Measurements from ENCODE around the gene ABHD12B.

The ABHD12B gene

GRCh38 chr14:50947446-50947845, 75.6 kb downstream of the ABHD12B start:
- no peak for TF ChIP-seq CTCF (IDR thresholded peaks at IDR 0.05; ENCODE audit: low read length)
- TF ChIP-seq EZH2 (IDR thresholded peaks at IDR 0.05; ENCODE audit: borderline replicate concordance, low read length), result no peak
- H3K9me3 ChIP-seq (ENCODE audit: low read length), result no peaks in the 10 kb centered on the region
- H3K36me3 ChIP-seq (ENCODE audit: insufficient read depth, low read length), result no peaks in the 10 kb centered on the region
- no peak overlapping the region for H3K4me2 ChIP-seq (ENCODE audit: low read length)
- H3K9me2 ChIP-seq (ENCODE audit: low read depth, low read length), result no peaks in the 10 kb centered on the region
- no peaks in the 10 kb centered on the region for H4K20me1 ChIP-seq (ENCODE audit: insufficient read depth, low read length)
- no peaks in the 10 kb centered on the region for H3F3A ChIP-seq (ENCODE audit: insufficient read depth, low read length)
- H3K79me2 ChIP-seq (ENCODE audit: insufficient read depth, low read length), result no peaks in the 10 kb centered on the region
- no peak overlapping the region for H3K4me3 ChIP-seq (ENCODE audit: low read depth, low read length, poor library complexity, severe bottlenecking)
- H2AFZ ChIP-seq (ENCODE audit: low read length), result no peak overlapping the region
- H3K4me1 ChIP-seq (ENCODE audit: insufficient read depth, low read length, severe bottlenecking), result peaks cover 5% of the 10 kb centered on the region
- H3K9ac ChIP-seq (ENCODE audit: low read length), result no peak overlapping the region
- no peak overlapping the region for H3K27ac ChIP-seq (ENCODE audit: low read depth, low read length, poor library complexity, severe bottlenecking)
- no peaks in the 10 kb centered on the region for H3K27me3 ChIP-seq (ENCODE audit: insufficient read depth, low read length)

GRCh38 chr14:50948205-50948604, 76.4 kb downstream of the ABHD12B start:
- no peak for TF ChIP-seq EZH2 (IDR thresholded peaks at IDR 0.05; ENCODE audit: borderline replicate concordance, low read length)
- no peak for TF ChIP-seq CTCF (IDR thresholded peaks at IDR 0.05; ENCODE audit: low read length)
- H3F3A ChIP-seq (ENCODE audit: insufficient read depth, low read length), result no peaks in the 10 kb centered on the region
- H3K9ac ChIP-seq (ENCODE audit: low read length), result no peak overlapping the region
- no peaks in the 10 kb centered on the region for H3K27me3 ChIP-seq (ENCODE audit: insufficient read depth, low read length)
- peaks cover 2% of the 10 kb centered on the region for H3K4me1 ChIP-seq (ENCODE audit: insufficient read depth, low read length, severe bottlenecking)
- no peaks in the 10 kb centered on the region for H3K36me3 ChIP-seq (ENCODE audit: insufficient read depth, low read length)
- H2AFZ ChIP-seq (ENCODE audit: low read length), result no peak overlapping the region
- no peaks in the 10 kb centered on the region for H3K79me2 ChIP-seq (ENCODE audit: insufficient read depth, low read length)
- no peaks in the 10 kb centered on the region for H3K9me2 ChIP-seq (ENCODE audit: low read depth, low read length)
- H3K27ac ChIP-seq (ENCODE audit: low read depth, low read length, poor library complexity, severe bottlenecking), result no peak overlapping the region
- H4K20me1 ChIP-seq (ENCODE audit: insufficient read depth, low read length), result no peaks in the 10 kb centered on the region
- no peak overlapping the region for H3K4me3 ChIP-seq (ENCODE audit: low read depth, low read length, poor library complexity, severe bottlenecking)
- H3K4me2 ChIP-seq (ENCODE audit: low read length), result no peak overlapping the region
- no peaks in the 10 kb centered on the region for H3K9me3 ChIP-seq (ENCODE audit: low read length)

GRCh38 chr14:50951032-50951431, 79.2 kb downstream of the ABHD12B start:
- H3K36me3 ChIP-seq (ENCODE audit: insufficient read depth, low read length), result no peaks in the 10 kb centered on the region
- H3K9me3 ChIP-seq (ENCODE audit: low read length), result no peaks in the 10 kb centered on the region
- H3K79me2 ChIP-seq (ENCODE audit: insufficient read depth, low read length), result no peaks in the 10 kb centered on the region
- H3K27ac ChIP-seq (ENCODE audit: low read depth, low read length, poor library complexity, severe bottlenecking), result no peak overlapping the region
- H3K9me2 ChIP-seq (ENCODE audit: low read depth, low read length), result no peaks in the 10 kb centered on the region
- H2AFZ ChIP-seq (ENCODE audit: low read length), result no peak overlapping the region
- no peak overlapping the region for H3K4me3 ChIP-seq (ENCODE audit: low read depth, low read length, poor library complexity, severe bottlenecking)
- TF ChIP-seq EZH2 (IDR thresholded peaks at IDR 0.05; ENCODE audit: borderline replicate concordance, low read length) (no peak), CTCF (IDR thresholded peaks at IDR 0.05; ENCODE audit: low read length) (no peak)
- H3F3A ChIP-seq (ENCODE audit: insufficient read depth, low read length), result no peaks in the 10 kb centered on the region
- H4K20me1 ChIP-seq (ENCODE audit: insufficient read depth, low read length), result no peaks in the 10 kb centered on the region
- H3K27me3 ChIP-seq (ENCODE audit: insufficient read depth, low read length), result no peaks in the 10 kb centered on the region
- no peak overlapping the region for H3K4me2 ChIP-seq (ENCODE audit: low read length)
- peaks cover 10% of the 10 kb centered on the region for H3K4me1 ChIP-seq (ENCODE audit: insufficient read depth, low read length, severe bottlenecking)
- H3K9ac ChIP-seq (ENCODE audit: low read length), result no peak overlapping the region
